H1 (cell line): ENCODE data around the gene GOLGA8S. TPM values are rescaled to one million over a fixed set of nuclear protein-coding genes. Genes with fewer than 3 reads are reported as not detected.
"Not testable (repeated sequence)": the region's sequence is repeated elsewhere in the genome, so short reads cannot be mapped to it uniquely, and the experiment has no call there.

Source experiments
- CTCF ChIA-PET: fragments of 300-600 bp; sonication (Branson Sonifier 250); formaldehyde crosslinking; loops from one replicate; lab custom pipeline; 2021; ENCODE audit not compliant: partially characterized antibody; lab: Charles Lee
- POLR2A ChIA-PET: fragments of 300-600 bp; sonication (Branson Sonifier 250); formaldehyde crosslinking; loops from one replicate; lab custom pipeline; 2021; ENCODE audit warnings: inconsistent platforms; ENCODE audit not compliant: partially characterized antibody; lab: Charles Lee
- DNase-seq, 2 experiments: peaks; one replicate each; pipeline versions ENCODE4 v3.0.0 to v3.0.0-alpha.2; 2010 to 2022; ENCODE audit warnings: low spot score in 2 of 2, low read depth in 1 of 2, mixed read lengths in 1 of 2
- FAIRE-seq: peaks from 2 replicates; lab custom pipeline; 2011; peaks lifted over from hg19 to GRCh38; lab: Jason Lieb, UNC
- H2AFZ ChIP-seq: 2 replicates; pipeline ENCODE4 v1.8.1; 2012; ENCODE audit warnings: low read length, inconsistent platforms
- H2AK5ac ChIP-seq: 2 replicates; pipeline ENCODE4 v1.6.1; 2013; ENCODE audit warnings: low read depth, low read length
- H2BK120ac ChIP-seq: replicated peaks from 2 replicates; pipeline ENCODE3; 2013; ENCODE audit warnings: low read depth, low read length, inconsistent platforms
- H2BK12ac ChIP-seq: 2 replicates; pipeline ENCODE4 v1.6.1; 2013; ENCODE audit warnings: low read depth, low read length
- H2BK15ac ChIP-seq: 2 replicates; pipeline ENCODE4 v1.6.1; 2013; ENCODE audit warnings: low read length
- H2BK20ac ChIP-seq: 2 replicates; pipeline ENCODE4 v1.6.1; 2013; ENCODE audit warnings: low read length
- H2BK5ac ChIP-seq: 2 replicates; pipeline ENCODE4 v1.6.1; 2013; ENCODE audit warnings: low read depth, low read length
- H3K14ac ChIP-seq: 2 replicates; pipeline ENCODE4 v1.6.1; 2013; ENCODE audit warnings: inconsistent platforms; ENCODE audit not compliant: insufficient read length
- H3K18ac ChIP-seq: 2 replicates; pipeline ENCODE4 v1.6.1; 2013; ENCODE audit warnings: low read length; ENCODE audit errors: extremely low read depth
- H3K23ac ChIP-seq: 2 replicates; pipeline ENCODE4 v1.6.1; 2013; ENCODE audit warnings: inconsistent platforms; ENCODE audit not compliant: insufficient read length
- H3K23me2 ChIP-seq: 2 replicates; pipeline ENCODE4 v1.6.1; 2013; ENCODE audit warnings: low read depth, low read length
- H3K27ac ChIP-seq: 2 replicates; pipeline ENCODE4 v1.6.1; 2011; ENCODE audit warnings: low read depth, low read length, inconsistent platforms
- H3K27me3 ChIP-seq, 4 experiments: replicated peaks in 1 of 4; 1 replicate in 1 of 4; 2 replicates in 3 of 4; pipeline versions ENCODE4 v1.6.1 to v1.8.1; 2011 to 2013; ENCODE audit warnings: low read length in 3 of 4, mild to moderate bottlenecking in 3 of 4, inconsistent platforms in 2 of 4, mixed read lengths in 2 of 4, moderate library complexity in 1 of 4; ENCODE audit not compliant: control insufficient read depth in 3 of 4, insufficient read depth in 3 of 4; ENCODE audit errors: extremely low read depth in 1 of 4
- H3K36me3 ChIP-seq, 4 experiments: 2 replicates each; pipeline versions ENCODE4 v1.6.1 to v1.8.1; 2011 to 2013; ENCODE audit warnings: mild to moderate bottlenecking in 4 of 4, low read length in 3 of 4, moderate library complexity in 2 of 4, control low read depth in 1 of 4, inconsistent platforms in 1 of 4; ENCODE audit not compliant: insufficient read depth in 4 of 4, control insufficient read depth in 2 of 4
- H3K4ac ChIP-seq: replicated peaks from 2 replicates; pipeline ENCODE3; 2013; ENCODE audit warnings: low read length, low read depth, mixed read lengths, inconsistent platforms; ENCODE audit not compliant: insufficient read length
- H3K4me1 ChIP-seq, 4 experiments: replicated peaks in 1 of 4; 1 replicate in 1 of 4; 2 replicates in 3 of 4; pipeline versions ENCODE4 v1.6.1 to v1.8.1; 2011 to 2013; ENCODE audit warnings: low read length in 3 of 4, inconsistent platforms in 2 of 4, mixed read lengths in 1 of 4; ENCODE audit not compliant: insufficient read depth in 4 of 4, control insufficient read depth in 3 of 4
- H3K4me2 ChIP-seq, 2 experiments: 2 replicates each; pipeline versions ENCODE4 v1.6.1 to v1.8.1; 2011 to 2013; ENCODE audit warnings: low read depth in 2 of 2, low read length in 2 of 2, control low read depth in 1 of 2, inconsistent platforms in 1 of 2, mild to moderate bottlenecking in 1 of 2; ENCODE audit not compliant: insufficient read depth in 1 of 2
- H3K4me3 ChIP-seq, 4 experiments: fragments of 200-600, 300-600 bp in 1 of 4; sonication (generic), shearing (Covaris generic), sonication (Bioruptor Twin) in 1 of 4; 2 replicates each; pipeline versions ENCODE4 v1.5.1 to v1.8.1; 2011 to 2016; ENCODE audit warnings: low read length in 4 of 4, low read depth in 3 of 4, control low read depth in 2 of 4, inconsistent platforms in 2 of 4, mild to moderate bottlenecking in 2 of 4, mixed read lengths in 1 of 4, moderate library complexity in 1 of 4; ENCODE audit not compliant: insufficient read depth in 2 of 4; ENCODE audit errors: extremely low read depth in 1 of 4
- H3K56ac ChIP-seq: replicated peaks from 2 replicates; pipeline ENCODE3; 2013; ENCODE audit warnings: low read depth, mild to moderate bottlenecking, mixed read lengths, low read length, inconsistent platforms; ENCODE audit not compliant: insufficient read length
- H3K79me1 ChIP-seq: 2 replicates; pipeline ENCODE4 v1.6.1; 2013; ENCODE audit warnings: low read depth, low read length, control low read depth
- H3K79me2 ChIP-seq, 2 experiments: 2 replicates each; pipeline versions ENCODE4 v1.6.1 to v1.8.1; 2012 to 2013; ENCODE audit warnings: low read length in 2 of 2, mild to moderate bottlenecking in 2 of 2, inconsistent platforms in 1 of 2; ENCODE audit not compliant: insufficient read depth in 2 of 2, control insufficient read depth in 1 of 2
- H3K9ac ChIP-seq, 4 experiments: replicated peaks in 1 of 4; 1 replicate in 1 of 4; 2 replicates in 3 of 4; pipeline versions ENCODE4 v1.6.1 to v1.8.1; 2011 to 2013; ENCODE audit warnings: low read depth in 3 of 4, low read length in 3 of 4, control low read depth in 2 of 4, mild to moderate bottlenecking in 2 of 4, moderate library complexity in 2 of 4, inconsistent platforms in 1 of 4; ENCODE audit errors: extremely low read depth in 1 of 4
- H3K9me3 ChIP-seq, 2 experiments: 2 replicates each; pipeline versions ENCODE4 v1.6.1 to v1.8.1; 2012 to 2013; ENCODE audit warnings: mild to moderate bottlenecking in 2 of 2, moderate library complexity in 2 of 2, control low read depth in 1 of 2, inconsistent platforms in 1 of 2, low read depth in 1 of 2, low read length in 1 of 2, mixed read lengths in 1 of 2; ENCODE audit not compliant: insufficient read depth in 2 of 2
- H4K20me1 ChIP-seq, 2 experiments: replicated peaks in 1 of 2; 2 replicates each; pipeline versions ENCODE3 to v1.8.1; 2011 to 2013; ENCODE audit warnings: inconsistent platforms in 2 of 2, low read length in 2 of 2, mild to moderate bottlenecking in 1 of 2; ENCODE audit not compliant: insufficient read depth in 2 of 2, control insufficient read depth in 1 of 2
- H4K5ac ChIP-seq: 2 replicates; pipeline ENCODE4 v1.6.1; 2013; ENCODE audit warnings: low read length, low read depth, mixed read lengths, inconsistent platforms; ENCODE audit not compliant: insufficient read length
- H4K8ac ChIP-seq: 2 replicates; pipeline ENCODE4 v1.8.0; 2013; ENCODE audit warnings: mild to moderate bottlenecking, moderate library complexity, low read length, inconsistent platforms; ENCODE audit not compliant: insufficient read depth; ENCODE audit errors: extremely low read depth
- H4K91ac ChIP-seq: replicated peaks from 2 replicates; pipeline ENCODE3; 2013; ENCODE audit warnings: low read length, mixed read lengths, inconsistent platforms; ENCODE audit not compliant: insufficient read length
- WGBS, 2 experiments: shearing (Covaris generic) in 1 of 2; methylation state at CpG; one replicate each; pipeline versions ENCODE4 v1.1.6 to v1.1.7; 2013 to 2015; ENCODE audit warnings: low lambda C conversion rate in 2 of 2, mixed read lengths in 2 of 2, inconsistent platforms in 1 of 2, low coverage in 1 of 2, missing lambda C conversion rate in 1 of 2; ENCODE audit not compliant: insufficient replicate concordance in 2 of 2, insufficient coverage in 1 of 2, insufficient read length in 1 of 2; ENCODE audit errors: extremely low coverage in 1 of 2, missing lambda C conversion rate in 1 of 2; 5-methylcytosine and 5-hydroxymethylcytosine counted together
- polyA plus RNA-seq, 7 experiments: library from polyadenylated mRNA; depleted of rRNA in 3 of 7; stranded (reverse) in 5 of 7; unstranded in 2 of 7; fragments of >200 nt in 5 of 7; fragments of 200-250 nt in 2 of 7; gene quantifications; 1 replicate in 5 of 7; 2 replicates in 1 of 7; 4 replicates in 1 of 7; pipeline versions ENCODE4 v1.2.1 to v1.2.3, GENCODE V29; 2011 to 2013; ENCODE audit warnings: missing spikeins in 2 of 7, mixed read lengths in 2 of 7
- total RNA-seq: library from RNA; stranded (reverse); fragmentation: NEBNext Ultra II Directional; extraction: Animal tissue kit (Norgen Biotek cat#: 25700); gene quantifications from 2 replicates; pipeline ENCODE4 v1.2.1, GENCODE V29; 2021

GOLGA8S gene
- total and polyA plus RNA-seq, 2 of the 8 experiments (the other 6 are each of a cell fraction or from before 2014, with no cell fraction given) = 0.05 to 0.17 TPM

GRCh38 chr15:23304805-23305204 is 49.7 kb upstream of the GOLGA8S start:
- WGBS, 2 experiments = 78% methylated on average over 4 of the region's 4 CpGs; no CpG with 5 or more reads in 1 of the 2 experiments
- H3K9me3 ChIP-seq, H2AFZ ChIP-seq, H4K5ac ChIP-seq, H3K56ac ChIP-seq, H2BK5ac ChIP-seq, H3K23ac ChIP-seq, H2AK5ac ChIP-seq, H2BK15ac ChIP-seq, H3K23me2 ChIP-seq, H4K91ac ChIP-seq, H3K9ac ChIP-seq, H2BK120ac ChIP-seq, H3K4me1 ChIP-seq, H4K20me1 ChIP-seq, H2BK12ac ChIP-seq, POLR2A ChIA-PET, H2BK20ac ChIP-seq, DNase-seq, H3K79me1 ChIP-seq, H3K27ac ChIP-seq, H3K27me3 ChIP-seq, CTCF ChIA-PET, H3K36me3 ChIP-seq, H4K8ac ChIP-seq, FAIRE-seq, H3K18ac ChIP-seq, H3K4ac ChIP-seq, H3K79me2 ChIP-seq, H3K14ac ChIP-seq: not testable (repeated sequence)
- peak overlapping the region in 1 of 4 experiments; percentile 50; a peak in 2 of 8 replicates for H3K4me3 ChIP-seq
- H3K4me2 ChIP-seq = peak overlapping the region; percentile 42 to 50; a peak in 3 of 4 replicates

DNA sequence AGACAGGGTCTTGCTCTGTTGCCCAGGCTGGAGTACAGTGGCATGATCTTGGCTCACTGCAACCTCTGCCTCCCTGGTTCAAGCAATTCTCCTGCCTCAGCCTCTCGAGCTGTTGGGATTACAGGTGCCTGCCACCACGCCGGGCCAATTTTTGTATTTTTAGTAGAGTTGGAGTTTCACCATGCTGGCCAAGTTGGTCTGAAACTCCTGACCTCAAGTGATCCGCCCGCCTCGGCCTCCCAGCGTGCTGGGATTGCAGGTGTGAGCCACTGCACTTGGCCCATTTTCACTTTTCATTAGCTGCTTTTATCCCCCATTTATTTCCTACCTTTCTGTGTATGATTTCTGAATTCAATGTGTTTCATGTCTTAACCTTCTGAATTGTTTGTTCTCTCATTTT is 48.6 kb upstream of the GOLGA8S start:
- H4K8ac ChIP-seq, H3K79me2 ChIP-seq, H3K79me1 ChIP-seq, H3K4me3 ChIP-seq, H3K23ac ChIP-seq, H2AFZ ChIP-seq, H3K18ac ChIP-seq, H3K9ac ChIP-seq, H3K56ac ChIP-seq, H3K36me3 ChIP-seq, H3K4me2 ChIP-seq, H4K91ac ChIP-seq, H2BK120ac ChIP-seq, H3K27me3 ChIP-seq, H4K5ac ChIP-seq, H3K27ac ChIP-seq, H3K14ac ChIP-seq, DNase-seq, H2AK5ac ChIP-seq, H3K4ac ChIP-seq, H3K4me1 ChIP-seq, H2BK15ac ChIP-seq, H4K20me1 ChIP-seq, FAIRE-seq, H2BK12ac ChIP-seq, POLR2A ChIA-PET, H3K23me2 ChIP-seq, CTCF ChIA-PET, H2BK5ac ChIP-seq, H2BK20ac ChIP-seq: not testable (repeated sequence)
- 90% methylated on average over 7 of the region's 7 CpGs; no CpG with 5 or more reads in 1 of the 2 experiments for WGBS, 2 experiments
- H3K9me3 ChIP-seq = peaks cover 0 to 12% of the 10 kb centered on the region in 2 experiments; a peak in 2 of 4 replicates
